Ishikawa (cell line): ENCODE measurements around the gene MS4A13.

Source experiments
- CEBPB ChIP-seq: IDR thresholded peaks from 2 replicates; pipeline ENCODE4 v1.6.1; 2012
- CREB1 ChIP-seq: IDR thresholded peaks from 2 replicates; pipeline ENCODE4 v1.6.1; 2012; ENCODE audit warnings: low read depth
- EGR1 ChIP-seq: IDR thresholded peaks from 2 replicates; pipeline ENCODE4 v1.6.1; 2012
- EP300 ChIP-seq: IDR thresholded peaks from 2 replicates; pipeline ENCODE4 v1.6.1; 2012; ENCODE audit warnings: borderline replicate concordance
- FOXM1 ChIP-seq: IDR thresholded peaks from 2 replicates; pipeline ENCODE4 v1.6.1; 2012; ENCODE audit warnings: low read depth, borderline replicate concordance
- NFIC ChIP-seq: IDR thresholded peaks from 2 replicates; pipeline ENCODE4 v1.6.1; 2012
- RAD21 ChIP-seq: IDR thresholded peaks from 2 replicates; pipeline ENCODE4 v1.6.1; 2012; ENCODE audit warnings: low read depth
- TAF1 ChIP-seq: IDR thresholded peaks from 2 replicates; pipeline ENCODE4 v1.6.1; 2012; ENCODE audit warnings: low read depth, mild to moderate bottlenecking
- TCF12 ChIP-seq: IDR thresholded peaks from 2 replicates; pipeline ENCODE4 v1.6.1; 2012; ENCODE audit warnings: low read depth
- YY1 ChIP-seq: IDR thresholded peaks from 2 replicates; pipeline ENCODE4 v1.6.1; 2012; ENCODE audit warnings: low read depth
- ZBTB7A ChIP-seq: IDR thresholded peaks from 2 replicates; pipeline ENCODE4 v1.6.1; 2012; ENCODE audit warnings: low read depth
- TF ChIP-seq, protein P1 (sequence below): IDR thresholded peaks from 2 replicates; pipeline ENCODE4 v1.6.1; 2012
- TF ChIP-seq, protein P2 (sequence below): IDR thresholded peaks from 2 replicates; pipeline ENCODE4 v1.6.1; 2012; ENCODE audit warnings: low read depth, mild to moderate bottlenecking
- TF ChIP-seq, protein P3 (sequence below): IDR thresholded peaks from 2 replicates; pipeline ENCODE4 v1.6.1; 2012

MS4A13 gene

DNA sequence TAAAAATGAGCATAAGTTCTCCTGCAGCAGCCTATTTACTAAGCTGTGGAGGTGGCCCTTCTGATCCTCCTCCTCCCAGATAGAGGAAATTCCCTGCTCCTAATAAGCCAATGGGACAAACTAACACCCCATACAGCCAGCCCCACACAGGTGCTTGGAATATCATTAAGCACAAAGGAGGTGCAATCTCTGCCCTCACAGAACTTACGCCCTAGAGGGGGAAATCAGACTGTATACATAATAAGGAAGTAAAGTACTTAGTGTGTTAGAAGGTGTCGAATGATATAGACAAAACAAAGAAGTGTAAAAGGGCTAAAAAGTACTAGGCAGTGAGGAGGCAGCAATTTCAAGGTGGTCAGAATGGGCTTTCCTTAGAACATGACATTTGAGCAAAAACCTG, 16.8 kb upstream of the MS4A13 start:
- TF ChIP-seq CEBPB (no peak), NFIC (no peak)
- TF ChIP-seq, protein P1, sequence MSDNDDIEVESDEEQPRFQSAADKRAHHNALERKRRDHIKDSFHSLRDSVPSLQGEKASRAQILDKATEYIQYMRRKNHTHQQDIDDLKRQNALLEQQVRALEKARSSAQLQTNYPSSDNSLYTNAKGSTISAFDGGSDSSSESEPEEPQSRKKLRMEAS = no peak

DNA sequence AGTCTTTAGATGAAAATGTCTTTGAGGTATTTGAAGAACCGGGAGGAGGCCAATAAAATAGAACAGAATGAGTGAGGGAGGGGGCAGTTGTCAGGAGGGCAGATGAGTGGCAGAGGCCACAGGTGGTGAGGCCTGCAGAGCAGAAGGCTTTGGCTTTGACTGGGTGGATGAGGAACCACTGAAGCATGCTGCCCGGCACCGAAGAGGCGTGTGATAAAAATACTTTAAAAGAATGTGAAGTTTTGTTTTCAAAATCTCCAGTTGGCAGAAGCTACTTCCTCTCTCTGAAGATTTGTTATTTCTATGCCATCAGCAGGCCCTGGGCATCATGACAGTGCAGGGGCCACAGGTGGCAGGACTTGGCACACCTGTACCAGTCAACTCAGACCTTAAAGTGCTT, 16.3 kb upstream of the MS4A13 start:
- TF ChIP-seq TCF12 (no peak), YY1 (no peak), CEBPB (no peak), NFIC (no peak), CREB1 (no peak), EP300 (no peak), EGR1 (no peak), ZBTB7A (no peak), RAD21 (no peak), TAF1 (no peak)
- TF ChIP-seq, protein P2, sequence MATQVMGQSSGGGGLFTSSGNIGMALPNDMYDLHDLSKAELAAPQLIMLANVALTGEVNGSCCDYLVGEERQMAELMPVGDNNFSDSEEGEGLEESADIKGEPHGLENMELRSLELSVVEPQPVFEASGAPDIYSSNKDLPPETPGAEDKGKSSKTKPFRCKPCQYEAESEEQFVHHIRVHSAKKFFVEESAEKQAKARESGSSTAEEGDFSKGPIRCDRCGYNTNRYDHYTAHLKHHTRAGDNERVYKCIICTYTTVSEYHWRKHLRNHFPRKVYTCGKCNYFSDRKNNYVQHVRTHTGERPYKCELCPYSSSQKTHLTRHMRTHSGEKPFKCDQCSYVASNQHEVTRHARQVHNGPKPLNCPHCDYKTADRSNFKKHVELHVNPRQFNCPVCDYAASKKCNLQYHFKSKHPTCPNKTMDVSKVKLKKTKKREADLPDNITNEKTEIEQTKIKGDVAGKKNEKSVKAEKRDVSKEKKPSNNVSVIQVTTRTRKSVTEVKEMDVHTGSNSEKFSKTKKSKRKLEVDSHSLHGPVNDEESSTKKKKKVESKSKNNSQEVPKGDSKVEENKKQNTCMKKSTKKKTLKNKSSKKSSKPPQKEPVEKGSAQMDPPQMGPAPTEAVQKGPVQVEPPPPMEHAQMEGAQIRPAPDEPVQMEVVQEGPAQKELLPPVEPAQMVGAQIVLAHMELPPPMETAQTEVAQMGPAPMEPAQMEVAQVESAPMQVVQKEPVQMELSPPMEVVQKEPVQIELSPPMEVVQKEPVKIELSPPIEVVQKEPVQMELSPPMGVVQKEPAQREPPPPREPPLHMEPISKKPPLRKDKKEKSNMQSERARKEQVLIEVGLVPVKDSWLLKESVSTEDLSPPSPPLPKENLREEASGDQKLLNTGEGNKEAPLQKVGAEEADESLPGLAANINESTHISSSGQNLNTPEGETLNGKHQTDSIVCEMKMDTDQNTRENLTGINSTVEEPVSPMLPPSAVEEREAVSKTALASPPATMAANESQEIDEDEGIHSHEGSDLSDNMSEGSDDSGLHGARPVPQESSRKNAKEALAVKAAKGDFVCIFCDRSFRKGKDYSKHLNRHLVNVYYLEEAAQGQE = no peak

DNA sequence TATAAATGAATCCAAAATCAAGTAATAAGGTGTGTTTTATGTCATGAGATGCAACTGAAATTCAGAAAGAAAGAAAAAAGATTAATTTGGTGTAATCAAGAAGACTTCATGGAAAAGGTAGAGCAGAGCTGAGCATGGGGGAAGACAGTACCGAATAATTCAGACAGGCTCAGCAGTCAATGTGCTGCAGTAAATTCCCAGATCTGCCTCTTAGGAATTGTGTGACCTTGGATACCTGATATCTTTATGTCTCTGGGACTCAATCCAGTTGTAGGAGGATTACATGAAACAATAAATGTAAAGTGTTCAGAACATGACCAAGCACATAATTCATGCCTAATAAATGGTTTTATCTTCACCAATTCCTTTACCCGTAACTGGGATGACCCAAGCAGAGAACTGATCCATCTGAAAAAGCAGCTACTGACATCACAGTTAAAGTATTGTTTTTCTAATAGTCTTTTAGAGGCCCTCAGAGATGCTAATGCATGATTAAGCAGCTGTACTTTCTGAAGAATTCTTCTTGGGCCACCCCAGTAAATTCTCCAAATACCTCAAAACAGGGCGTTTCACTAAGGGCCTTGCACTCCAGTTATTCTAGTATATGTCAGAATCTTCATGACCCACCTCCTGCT, 14.8 kb upstream of the MS4A13 start:
- TF ChIP-seq EP300 (no peak), ZBTB7A (no peak), FOXM1 (no peak)
- TF ChIP-seq, protein P2 = no peak

DNA sequence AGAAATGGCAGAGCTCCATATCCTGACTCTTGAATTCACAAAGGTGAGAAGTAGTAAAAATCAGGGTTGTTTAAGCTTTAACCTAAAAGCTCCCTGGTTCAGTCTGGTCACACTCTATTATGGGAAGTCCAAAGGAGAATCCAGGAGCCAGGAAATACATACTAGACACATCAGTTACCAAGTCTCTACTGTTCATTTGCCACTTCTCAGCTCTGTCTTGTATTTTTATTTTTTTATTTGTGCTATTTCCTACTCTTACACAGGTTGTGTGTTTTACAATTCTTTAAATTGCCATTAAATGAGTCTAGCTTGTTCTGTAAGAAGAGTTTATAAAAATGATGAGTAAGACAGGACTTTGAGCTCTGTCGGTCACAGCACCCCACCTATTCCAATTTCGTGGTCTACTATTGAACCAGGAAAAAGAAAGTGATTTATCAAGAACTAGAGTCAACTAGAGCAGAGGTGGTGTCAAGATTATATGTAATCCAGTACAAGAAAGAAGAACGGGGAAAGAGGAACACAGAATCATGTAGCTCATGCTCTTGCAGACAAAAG, 12.9 kb upstream of the MS4A13 start:
- TF ChIP-seq ZBTB7A = no peak
- no peak for TF ChIP-seq TAF1
- TF ChIP-seq, protein P3, sequence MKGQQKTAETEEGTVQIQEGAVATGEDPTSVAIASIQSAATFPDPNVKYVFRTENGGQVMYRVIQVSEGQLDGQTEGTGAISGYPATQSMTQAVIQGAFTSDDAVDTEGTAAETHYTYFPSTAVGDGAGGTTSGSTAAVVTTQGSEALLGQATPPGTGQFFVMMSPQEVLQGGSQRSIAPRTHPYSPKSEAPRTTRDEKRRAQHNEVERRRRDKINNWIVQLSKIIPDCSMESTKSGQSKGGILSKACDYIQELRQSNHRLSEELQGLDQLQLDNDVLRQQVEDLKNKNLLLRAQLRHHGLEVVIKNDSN = no peak
- TF ChIP-seq TCF12 = no peak

DNA sequence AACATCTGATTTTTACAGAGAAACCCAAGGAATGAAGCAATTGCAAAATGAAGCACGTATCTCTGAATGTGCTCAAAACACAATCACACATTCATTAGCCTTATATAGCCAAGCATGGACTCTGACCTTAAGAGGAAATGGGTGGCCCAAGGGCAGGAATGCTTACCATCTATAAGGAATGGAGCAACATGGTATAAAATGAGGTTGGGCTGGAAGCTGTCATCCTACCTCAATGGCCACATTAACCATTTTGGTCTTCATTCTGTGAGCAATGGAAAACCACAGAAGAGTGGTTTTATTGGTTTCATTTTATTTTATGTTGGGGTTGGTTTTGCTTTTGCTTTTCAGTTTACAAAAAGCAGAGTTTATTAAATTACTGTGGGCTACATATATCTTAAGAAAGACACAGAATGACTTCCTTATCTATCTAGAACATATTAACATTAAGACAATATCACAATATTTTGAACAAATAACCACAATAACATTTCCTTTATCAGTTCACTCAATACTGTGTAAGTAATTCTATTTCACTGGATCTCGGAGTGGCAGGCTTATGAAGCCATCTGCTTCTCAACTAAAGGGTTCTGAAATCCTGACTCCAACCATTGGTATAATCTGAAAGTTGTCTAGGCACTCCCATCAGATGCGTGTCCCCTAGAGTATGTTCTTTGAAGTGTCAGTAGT, 10.8 kb upstream of the MS4A13 start:
- TF ChIP-seq YY1 = no peak
- TF ChIP-seq RAD21 = no peak
- no peak for TF ChIP-seq CREB1
- no peak for TF ChIP-seq ZBTB7A
- no peak for TF ChIP-seq EGR1
- no peak for TF ChIP-seq FOXM1
- no peak for TF ChIP-seq NFIC
- no peak for TF ChIP-seq CEBPB
- TF ChIP-seq, protein P3 = no peak

DNA sequence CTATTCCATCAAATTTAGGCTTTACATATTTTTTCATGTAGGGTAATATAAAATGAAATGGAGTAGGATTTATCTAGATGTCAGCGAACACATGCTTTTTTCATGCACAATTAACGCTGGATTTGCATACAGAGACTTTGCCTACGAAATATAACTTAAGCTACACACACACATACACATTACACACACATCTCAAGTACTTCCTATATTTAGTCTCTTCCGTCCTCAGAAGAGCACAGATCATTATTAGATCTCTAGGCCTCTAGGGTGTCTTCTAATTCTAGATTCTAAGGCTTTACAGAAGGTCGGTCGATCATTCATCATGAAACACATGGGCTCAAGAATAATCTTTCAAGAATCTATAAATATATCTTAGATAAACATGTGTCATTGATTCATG, 3.8 kb upstream of the MS4A13 start:
- TF ChIP-seq TAF1 (no peak), YY1 (no peak), EGR1 (no peak), FOXM1 (no peak), ZBTB7A (no peak), EP300 (no peak), TCF12 (no peak), CEBPB (no peak), CREB1 (no peak), RAD21 (no peak), NFIC (no peak)
- TF ChIP-seq, protein P3 = no peak
- TF ChIP-seq, protein P2 = no peak
- TF ChIP-seq, protein P1 = no peak
